SK-N-SH (cell line): Measurements from ENCODE around the gene SYNC. TPM values are rescaled to one million over a fixed set of nuclear protein-coding genes. Genes with fewer than 3 reads are reported as not detected.

Experiments
- CTCF ChIA-PET: fragments of 300-600, 350-600 bp; formaldehyde crosslinking; extraction: SDS; loops from one replicate; lab custom pipeline; 2021; lab: Yijun Ruan, JAX
- POLR2A ChIA-PET: fragments of 350-600 bp; sonication (Branson Sonifier 250); formaldehyde crosslinking; extraction: SDS; loops from one replicate; lab custom pipeline; 2020; ENCODE audit warnings: antibody characterized with exemption, inconsistent platforms; lab: Yijun Ruan, JAX
- DNase-seq: peaks from one replicate; pipeline ENCODE4 v3.0.0; 2012
- H2AFZ ChIP-seq: fragments of 200-600 bp; sonication (generic); 2 replicates; pipeline ENCODE4 v1.8.1; 2016; ENCODE audit warnings: antibody characterized with exemption, mild to moderate bottlenecking, low read depth
- H3F3A ChIP-seq: fragments of 200-600 bp; sonication (generic); replicated peaks from 2 replicates; pipeline ENCODE3; 2016; ENCODE audit warnings: antibody characterized with exemption, mild to moderate bottlenecking; ENCODE audit not compliant: insufficient read depth
- H3K27ac ChIP-seq, 2 experiments: fragments of 200-500 bp in 1 of 2; fragments of 200-600 bp in 1 of 2; sonication (Bioruptor generic) in 1 of 2; sonication (generic), shearing (Covaris generic) in 1 of 2; 2 replicates each; pipeline versions ENCODE4 v1.5.1 to v1.6.1; 2014 to 2016; ENCODE audit warnings: low read depth in 2 of 2, inconsistent platforms in 1 of 2, low read length in 1 of 2, mild to moderate bottlenecking in 1 of 2, mixed read lengths in 1 of 2
- H3K27me3 ChIP-seq: fragments of 200-600 bp; sonication (generic), shearing (Covaris generic); 2 replicates; pipeline ENCODE4 v1.6.1; 2016; ENCODE audit warnings: mixed run types; ENCODE audit not compliant: insufficient read depth
- H3K36me3 ChIP-seq, 2 experiments: fragments of 200-500 bp in 1 of 2; fragments of 200-600 bp in 1 of 2; sonication (Bioruptor generic) in 1 of 2; sonication (generic) in 1 of 2; replicated peaks in 1 of 2; 2 replicates each; pipeline versions ENCODE3 to v1.5.1; 2014 to 2016; ENCODE audit warnings: low read length in 1 of 2, mild to moderate bottlenecking in 1 of 2; ENCODE audit not compliant: insufficient read depth in 2 of 2, control insufficient read depth in 1 of 2
- H3K4me1 ChIP-seq, 2 experiments: fragments of 200-500 bp in 1 of 2; fragments of 200-600 bp in 1 of 2; sonication (Bioruptor generic) in 1 of 2; sonication (generic), shearing (Covaris generic) in 1 of 2; 2 replicates each; pipeline versions ENCODE4 v1.5.1 to v1.6.1; 2014 to 2016; ENCODE audit warnings: low read depth in 1 of 2, low read length in 1 of 2, mixed run types in 1 of 2; ENCODE audit not compliant: insufficient read depth in 2 of 2, control insufficient read depth in 1 of 2
- H3K4me2 ChIP-seq: fragments of 200-600 bp; sonication (generic), shearing (Covaris generic); 2 replicates; pipeline ENCODE4 v1.6.1; 2017; ENCODE audit warnings: mixed run types
- H3K4me3 ChIP-seq, 2 experiments: fragments of 200-500 bp in 1 of 2; fragments of 200-600 bp in 1 of 2; sonication (Bioruptor generic) in 1 of 2; sonication (generic), shearing (Covaris generic) in 1 of 2; 2 replicates each; pipeline versions ENCODE4 v1.5.1 to v1.8.1; 2014 to 2016; ENCODE audit warnings: low read depth in 2 of 2, inconsistent platforms in 1 of 2, low read length in 1 of 2, mild to moderate bottlenecking in 1 of 2, mixed read lengths in 1 of 2, moderate library complexity in 1 of 2
- H3K79me2 ChIP-seq: fragments of 200-600 bp; sonication (generic); 2 replicates; pipeline ENCODE4 v1.8.1; 2017; ENCODE audit warnings: mild to moderate bottlenecking; ENCODE audit not compliant: insufficient read depth
- H3K9ac ChIP-seq: fragments of 200-600 bp; sonication (generic); 2 replicates; pipeline ENCODE4 v1.6.1; 2017; ENCODE audit warnings: mixed run types
- H3K9me2 ChIP-seq: fragments of 200-600 bp; sonication (generic); 2 replicates; pipeline ENCODE4 v1.6.1; 2017; ENCODE audit warnings: mixed run types
- H3K9me3 ChIP-seq: fragments of 200-600 bp; sonication (generic); 2 replicates; pipeline ENCODE4 v1.6.1; 2017; ENCODE audit warnings: mixed run types, mild to moderate bottlenecking, moderate library complexity
- H4K20me1 ChIP-seq: fragments of 200-600 bp; sonication (generic); 2 replicates; pipeline ENCODE4 v1.6.1; 2017; ENCODE audit warnings: mild to moderate bottlenecking, mixed run types; ENCODE audit not compliant: insufficient read depth
- CHD2 ChIP-seq: fragments of 150-350 bp; IDR thresholded peaks from 2 replicates; pipeline ENCODE4 v1.6.1; 2018; ENCODE audit warnings: low read length; ENCODE audit not compliant: partially characterized antibody
- ELF1 ChIP-seq: IDR thresholded peaks from 2 replicates; pipeline ENCODE4 v1.4.0; 2012
- FOXJ3 ChIP-seq: sonication (generic); formaldehyde crosslinking; IDR thresholded peaks from 2 replicates; pipeline ENCODE4 v1.5.1; 2020; ENCODE audit warnings: mild to moderate bottlenecking, missing genetic modification reagents
- FOXM1 ChIP-seq: IDR thresholded peaks from 2 replicates; pipeline ENCODE4 v1.4.0; 2012; ENCODE audit warnings: low read depth, mild to moderate bottlenecking
- JUND ChIP-seq: IDR thresholded peaks from 2 replicates; pipeline ENCODE4 v1.4.0; 2012
- MEF2A ChIP-seq: IDR thresholded peaks from 2 replicates; pipeline ENCODE4 v1.4.0; 2012; ENCODE audit warnings: low read depth, borderline replicate concordance
- MXI1 ChIP-seq: IDR thresholded peaks from 2 replicates; pipeline ENCODE4 v1.6.1; 2012; ENCODE audit warnings: mild to moderate bottlenecking, low read depth, low read length, improper control_type of control experiment
- NFIC ChIP-seq: IDR thresholded peaks from 2 replicates; pipeline ENCODE4 v1.4.0; 2012; ENCODE audit warnings: borderline replicate concordance
- RAD21 ChIP-seq: IDR thresholded peaks from 2 replicates; pipeline ENCODE4 v1.6.1; 2012; ENCODE audit warnings: mild to moderate bottlenecking, low read length
- RFX5 ChIP-seq: IDR thresholded peaks from 2 replicates; pipeline ENCODE4 v1.6.1; 2012; ENCODE audit warnings: mild to moderate bottlenecking, improper control_type of control experiment, low read length
- RXRA ChIP-seq: IDR thresholded peaks from 2 replicates; pipeline ENCODE4 v1.4.0; 2012; ENCODE audit warnings: low read depth, mild to moderate bottlenecking, borderline replicate concordance
- SIN3A ChIP-seq: IDR thresholded peaks from 2 replicates; pipeline ENCODE4 v1.6.1; 2012; ENCODE audit warnings: low read depth, mild to moderate bottlenecking, low read length, moderate library complexity, borderline replicate concordance
- TAF1 ChIP-seq: IDR thresholded peaks from 2 replicates; pipeline ENCODE4 v1.6.1; 2012; ENCODE audit warnings: low read depth, mild to moderate bottlenecking, low read length, moderate library complexity, borderline replicate concordance
- TCF12 ChIP-seq: IDR thresholded peaks from 2 replicates; pipeline ENCODE4 v1.4.0; 2012
- TEAD4 ChIP-seq: IDR thresholded peaks from 2 replicates; pipeline ENCODE4 v1.4.0; 2012; ENCODE audit warnings: mild to moderate bottlenecking, borderline replicate concordance; ENCODE audit not compliant: insufficient read depth
- WGBS: methylation state at CpG from one replicate; pipeline ENCODE4 v1.1.6; 2017; ENCODE audit warnings: low lambda C conversion rate; 5-methylcytosine and 5-hydroxymethylcytosine counted together
- polyA plus RNA-seq, 3 experiments: library from polyadenylated mRNA; depleted of rRNA; stranded (reverse); fragments of >200 nt; gene quantifications; 2 replicates each; pipeline ENCODE4 v1.2.3, GENCODE V29; 2012
- TF ChIP-seq, protein P1 (sequence below): IDR thresholded peaks from 2 replicates; pipeline ENCODE4 v1.6.1; 2012; ENCODE audit warnings: mild to moderate bottlenecking, low read depth, low read length, moderate library complexity
- TF ChIP-seq, protein P2 (sequence below): fragments of 200-600 bp; sonication (generic); IDR thresholded peaks from 2 replicates; pipeline ENCODE4 v1.6.1; 2017; ENCODE audit warnings: antibody characterized with exemption, mild to moderate bottlenecking, moderate library complexity
- TF ChIP-seq, protein P3 (sequence below): fragments of 150-350 bp; IDR thresholded peaks from 2 replicates; pipeline ENCODE4 v1.6.1; 2016; ENCODE audit warnings: mild to moderate bottlenecking, low read depth, low read length
- TF ChIP-seq, protein P4 (sequence below): IDR thresholded peaks from 2 replicates; pipeline ENCODE4 v1.4.0; 2012; ENCODE audit warnings: low read depth, borderline replicate concordance
- TF ChIP-seq, protein P5 (sequence below): IDR thresholded peaks from 2 replicates; pipeline ENCODE4 v1.4.0; 2012; ENCODE audit warnings: low read depth
- TF ChIP-seq, protein P6 (sequence below): IDR thresholded peaks from 2 replicates; pipeline ENCODE4 v1.4.0; 2012; ENCODE audit warnings: low read depth, borderline replicate concordance

Gene SYNC
- 25.6 and 32.0 TPM in 2 replicates for polyA plus RNA-seq (2012; rRNA removed)
- 40.4 and 45.3 TPM in 2 replicates for polyA plus RNA-seq (2012; cell fraction: cytosol; rRNA removed)
- polyA plus RNA-seq (2012; cell fraction: nucleus; rRNA removed), result 26.0 and 30.2 TPM in 2 replicates

DNA sequence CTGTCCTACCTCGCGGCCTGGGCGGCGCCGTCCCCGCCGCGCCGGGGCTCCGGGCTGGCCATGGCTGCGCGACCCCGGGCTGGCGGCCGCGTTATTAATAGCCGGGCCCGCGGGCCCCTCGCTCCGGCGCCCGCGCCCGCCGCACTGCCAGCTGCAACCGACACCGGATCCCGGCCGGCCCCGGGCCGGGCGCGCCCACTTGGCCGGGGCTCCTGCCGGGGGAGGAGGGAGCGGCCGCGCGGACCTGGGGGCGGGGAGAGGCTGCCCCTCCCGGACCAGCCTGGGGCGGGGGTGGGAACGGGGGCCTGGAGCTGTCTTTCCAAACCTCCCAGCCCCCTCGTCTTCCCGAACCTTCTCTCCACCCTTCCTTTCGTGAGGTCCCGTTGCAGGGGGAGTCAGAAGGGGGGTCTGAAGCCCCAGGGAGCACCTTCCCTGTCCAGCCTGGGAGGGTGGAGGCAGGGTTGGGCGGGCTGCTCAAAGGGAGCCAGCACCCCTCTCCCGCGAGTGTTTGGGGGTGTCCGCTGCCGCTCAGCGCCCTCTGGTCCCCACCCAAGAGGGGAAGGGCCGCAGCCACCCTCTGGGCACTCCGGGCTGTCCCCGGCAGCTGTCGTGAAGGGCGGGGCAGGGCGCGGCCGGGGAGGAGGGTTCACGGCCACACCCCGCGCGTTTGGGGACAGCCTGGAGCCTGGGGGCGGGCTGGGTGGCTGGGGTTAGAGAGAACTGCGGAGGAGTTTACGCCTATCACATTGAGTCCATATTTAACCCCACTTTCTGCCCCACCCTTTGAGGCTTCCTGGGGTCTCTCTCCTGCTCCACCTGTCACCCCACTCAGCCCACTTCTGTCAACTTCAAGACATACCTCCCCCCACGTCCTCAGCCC lies at the start of gene SYNC:
Gene SYNC, minus strand, starts transcription at position 172 of the 880 bp plus-strand sequence. Its CDS starts 110 bp downstream, at position 62.
- no peaks in the 10 kb centered on the region for H3K9me2 ChIP-seq

More for the DNA sequence above, at the start of gene SYNC:
- 6% methylated on average over 14 of the region's 70 CpGs for WGBS
- POLR2A ChIA-PET, result interaction anchor here (0.6 kb wide), 1 partner anchor 52 kb away, joined by 3 read pairs; the partner anchor contains the start of gene RBBP4
- TF ChIP-seq SIN3A (no peak), FOXM1 (no peak), RXRA (no peak), ELF1 (no peak), JUND (no peak), FOXJ3 (CRISPR knock-in tag) (no peak), RFX5 (no peak), NFIC (peak; percentile 44; the same call in 1 of the 2 replicates), TAF1 (0 out of 2 replicates have a peak, but pooled peaks have one; percentile 9), MXI1 (no peak), RAD21 (no peak), TCF12 (no peak), MEF2A (no peak), CHD2 (no peak), TEAD4 (no peak)
- TF ChIP-seq, protein P1, sequence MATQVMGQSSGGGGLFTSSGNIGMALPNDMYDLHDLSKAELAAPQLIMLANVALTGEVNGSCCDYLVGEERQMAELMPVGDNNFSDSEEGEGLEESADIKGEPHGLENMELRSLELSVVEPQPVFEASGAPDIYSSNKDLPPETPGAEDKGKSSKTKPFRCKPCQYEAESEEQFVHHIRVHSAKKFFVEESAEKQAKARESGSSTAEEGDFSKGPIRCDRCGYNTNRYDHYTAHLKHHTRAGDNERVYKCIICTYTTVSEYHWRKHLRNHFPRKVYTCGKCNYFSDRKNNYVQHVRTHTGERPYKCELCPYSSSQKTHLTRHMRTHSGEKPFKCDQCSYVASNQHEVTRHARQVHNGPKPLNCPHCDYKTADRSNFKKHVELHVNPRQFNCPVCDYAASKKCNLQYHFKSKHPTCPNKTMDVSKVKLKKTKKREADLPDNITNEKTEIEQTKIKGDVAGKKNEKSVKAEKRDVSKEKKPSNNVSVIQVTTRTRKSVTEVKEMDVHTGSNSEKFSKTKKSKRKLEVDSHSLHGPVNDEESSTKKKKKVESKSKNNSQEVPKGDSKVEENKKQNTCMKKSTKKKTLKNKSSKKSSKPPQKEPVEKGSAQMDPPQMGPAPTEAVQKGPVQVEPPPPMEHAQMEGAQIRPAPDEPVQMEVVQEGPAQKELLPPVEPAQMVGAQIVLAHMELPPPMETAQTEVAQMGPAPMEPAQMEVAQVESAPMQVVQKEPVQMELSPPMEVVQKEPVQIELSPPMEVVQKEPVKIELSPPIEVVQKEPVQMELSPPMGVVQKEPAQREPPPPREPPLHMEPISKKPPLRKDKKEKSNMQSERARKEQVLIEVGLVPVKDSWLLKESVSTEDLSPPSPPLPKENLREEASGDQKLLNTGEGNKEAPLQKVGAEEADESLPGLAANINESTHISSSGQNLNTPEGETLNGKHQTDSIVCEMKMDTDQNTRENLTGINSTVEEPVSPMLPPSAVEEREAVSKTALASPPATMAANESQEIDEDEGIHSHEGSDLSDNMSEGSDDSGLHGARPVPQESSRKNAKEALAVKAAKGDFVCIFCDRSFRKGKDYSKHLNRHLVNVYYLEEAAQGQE, result no peak
- TF ChIP-seq, protein P2, sequence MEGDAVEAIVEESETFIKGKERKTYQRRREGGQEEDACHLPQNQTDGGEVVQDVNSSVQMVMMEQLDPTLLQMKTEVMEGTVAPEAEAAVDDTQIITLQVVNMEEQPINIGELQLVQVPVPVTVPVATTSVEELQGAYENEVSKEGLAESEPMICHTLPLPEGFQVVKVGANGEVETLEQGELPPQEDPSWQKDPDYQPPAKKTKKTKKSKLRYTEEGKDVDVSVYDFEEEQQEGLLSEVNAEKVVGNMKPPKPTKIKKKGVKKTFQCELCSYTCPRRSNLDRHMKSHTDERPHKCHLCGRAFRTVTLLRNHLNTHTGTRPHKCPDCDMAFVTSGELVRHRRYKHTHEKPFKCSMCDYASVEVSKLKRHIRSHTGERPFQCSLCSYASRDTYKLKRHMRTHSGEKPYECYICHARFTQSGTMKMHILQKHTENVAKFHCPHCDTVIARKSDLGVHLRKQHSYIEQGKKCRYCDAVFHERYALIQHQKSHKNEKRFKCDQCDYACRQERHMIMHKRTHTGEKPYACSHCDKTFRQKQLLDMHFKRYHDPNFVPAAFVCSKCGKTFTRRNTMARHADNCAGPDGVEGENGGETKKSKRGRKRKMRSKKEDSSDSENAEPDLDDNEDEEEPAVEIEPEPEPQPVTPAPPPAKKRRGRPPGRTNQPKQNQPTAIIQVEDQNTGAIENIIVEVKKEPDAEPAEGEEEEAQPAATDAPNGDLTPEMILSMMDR, result no peak
- TF ChIP-seq, protein P3, sequence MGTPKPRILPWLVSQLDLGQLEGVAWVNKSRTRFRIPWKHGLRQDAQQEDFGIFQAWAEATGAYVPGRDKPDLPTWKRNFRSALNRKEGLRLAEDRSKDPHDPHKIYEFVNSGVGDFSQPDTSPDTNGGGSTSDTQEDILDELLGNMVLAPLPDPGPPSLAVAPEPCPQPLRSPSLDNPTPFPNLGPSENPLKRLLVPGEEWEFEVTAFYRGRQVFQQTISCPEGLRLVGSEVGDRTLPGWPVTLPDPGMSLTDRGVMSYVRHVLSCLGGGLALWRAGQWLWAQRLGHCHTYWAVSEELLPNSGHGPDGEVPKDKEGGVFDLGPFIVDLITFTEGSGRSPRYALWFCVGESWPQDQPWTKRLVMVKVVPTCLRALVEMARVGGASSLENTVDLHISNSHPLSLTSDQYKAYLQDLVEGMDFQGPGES, result no peak
- TF ChIP-seq, protein P4, sequence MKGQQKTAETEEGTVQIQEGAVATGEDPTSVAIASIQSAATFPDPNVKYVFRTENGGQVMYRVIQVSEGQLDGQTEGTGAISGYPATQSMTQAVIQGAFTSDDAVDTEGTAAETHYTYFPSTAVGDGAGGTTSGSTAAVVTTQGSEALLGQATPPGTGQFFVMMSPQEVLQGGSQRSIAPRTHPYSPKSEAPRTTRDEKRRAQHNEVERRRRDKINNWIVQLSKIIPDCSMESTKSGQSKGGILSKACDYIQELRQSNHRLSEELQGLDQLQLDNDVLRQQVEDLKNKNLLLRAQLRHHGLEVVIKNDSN, result no peak
- TF ChIP-seq, protein P5, sequence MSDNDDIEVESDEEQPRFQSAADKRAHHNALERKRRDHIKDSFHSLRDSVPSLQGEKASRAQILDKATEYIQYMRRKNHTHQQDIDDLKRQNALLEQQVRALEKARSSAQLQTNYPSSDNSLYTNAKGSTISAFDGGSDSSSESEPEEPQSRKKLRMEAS, result peak; percentile 44; the same call in 1 of the 2 replicates
- TF ChIP-seq, protein P6, sequence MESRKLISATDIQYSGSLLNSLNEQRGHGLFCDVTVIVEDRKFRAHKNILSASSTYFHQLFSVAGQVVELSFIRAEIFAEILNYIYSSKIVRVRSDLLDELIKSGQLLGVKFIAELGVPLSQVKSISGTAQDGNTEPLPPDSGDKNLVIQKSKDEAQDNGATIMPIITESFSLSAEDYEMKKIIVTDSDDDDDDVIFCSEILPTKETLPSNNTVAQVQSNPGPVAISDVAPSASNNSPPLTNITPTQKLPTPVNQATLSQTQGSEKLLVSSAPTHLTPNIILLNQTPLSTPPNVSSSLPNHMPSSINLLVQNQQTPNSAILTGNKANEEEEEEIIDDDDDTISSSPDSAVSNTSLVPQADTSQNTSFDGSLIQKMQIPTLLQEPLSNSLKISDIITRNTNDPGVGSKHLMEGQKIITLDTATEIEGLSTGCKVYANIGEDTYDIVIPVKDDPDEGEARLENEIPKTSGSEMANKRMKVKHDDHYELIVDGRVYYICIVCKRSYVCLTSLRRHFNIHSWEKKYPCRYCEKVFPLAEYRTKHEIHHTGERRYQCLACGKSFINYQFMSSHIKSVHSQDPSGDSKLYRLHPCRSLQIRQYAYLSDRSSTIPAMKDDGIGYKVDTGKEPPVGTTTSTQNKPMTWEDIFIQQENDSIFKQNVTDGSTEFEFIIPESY, result no peak
- no peaks in the 10 kb centered on the region for H3K27me3 ChIP-seq
- CTCF ChIA-PET, result interaction anchor here (0.9 to 18.9 kb wide), 5 partner anchors 9 to 302 kb away, joined by 3 to 392 read pairs (median 6); no protein-coding TSS in a partner anchor
- peak; percentile 86 for DNase-seq
- H3K9ac ChIP-seq, result peak within 1 kb of the TSS; percentile 95
- peaks cover 39% of the 10 kb centered on the region for H3K79me2 ChIP-seq
- peaks cover 9 to 13% of the 10 kb centered on the region in 2 experiments; a peak in 3 of 4 replicates for H3K4me1 ChIP-seq
- H4K20me1 ChIP-seq, result no peaks in the 10 kb centered on the region
- H2AFZ ChIP-seq, result peak within 1 kb of the TSS; percentile 91
- H3K36me3 ChIP-seq, result no peaks in the 10 kb centered on the region
- H3K27ac ChIP-seq, result peak within 1 kb of the TSS in 1 of 2 experiments; percentile 92; a peak in 2 of 4 replicates
- H3K4me3 ChIP-seq, result peak within 1 kb of the TSS; percentile 58 to 81
- H3F3A ChIP-seq, result peaks cover 17% of the 10 kb centered on the region
- H3K9me3 ChIP-seq, result no peaks in the 10 kb centered on the region
- peak within 1 kb of the TSS; percentile 94 for H3K4me2 ChIP-seq
